CD4-positive, alpha-beta T cell treated with Interferon gamma for 1 hour (primary cell): ENCODE data around the gene ZNF652.

ENCODE experiments used
- DNase-seq: peaks from one replicate; pipeline ENCODE4 v3.0.0-alpha.2; 2020

Gene ZNF652

GRCh38 chr17:49258394-49258793 lies 103.7 kb downstream of the ZNF652 start:
- DNase-seq: no peak

GRCh38 chr17:49255125-49255524 lies 106.9 kb downstream of the ZNF652 start:
- no peak for DNase-seq

- no peak for DNase-seq
Measured at GRCh38 chr17:49254066-49254465, 108.0 kb downstream of the ZNF652 start.

GRCh38 chr17:49252148-49252695 lies 109.8 kb downstream of the ZNF652 start:
- DNase-seq: peak; percentile 49

- DNase-seq: no peak
Measured at GRCh38 chr17:49249890-49250522, 112.0 kb downstream of the ZNF652 start.

GRCh38 chr17:49249292-49249794 lies 112.7 kb downstream of the ZNF652 start:
- no peak for DNase-seq

- no peak for DNase-seq
Measured at GRCh38 chr17:49247944-49248343, 114.1 kb downstream of the ZNF652 start.

- no peak for DNase-seq
Measured at GRCh38 chr17:49244839-49245238, 117.2 kb downstream of the ZNF652 start.
